Glutamatergic neuron (in vitro differentiated cells): ENCODE measurements around the gene ECEL1. TPM values are rescaled to one million over a fixed set of nuclear protein-coding genes. Genes with fewer than 3 reads are reported as not detected.
A peak's percentile ranks its signal among the peaks of the same experiment; 100 is the strongest.
"Not testable (repeated sequence)": the region's sequence is repeated elsewhere in the genome, so short reads cannot be mapped to it uniquely, and the experiment has no call there.

Source experiments
- DNase-seq: peaks from one replicate; pipeline ENCODE4 v3.0.0; 2022
- H3K27ac Mint-ChIP-seq: one replicate; pipeline ENCODE4 v1.8.0; 2020; ENCODE audit warnings: mild to moderate bottlenecking, mixed read lengths, inconsistent platforms; ENCODE audit not compliant: unreplicated experiment
- H3K27me3 Mint-ChIP-seq: one replicate; pipeline ENCODE4 v1.8.0; 2020; ENCODE audit warnings: mild to moderate bottlenecking, moderate library complexity, mixed read lengths, inconsistent platforms; ENCODE audit not compliant: unreplicated experiment
- H3K36me3 Mint-ChIP-seq: one replicate; pipeline ENCODE4 v1.8.0; 2020; ENCODE audit warnings: mild to moderate bottlenecking, mixed read lengths, inconsistent platforms; ENCODE audit not compliant: unreplicated experiment
- H3K4me1 Mint-ChIP-seq: one replicate; pipeline ENCODE4 v1.8.0; 2020; ENCODE audit warnings: mild to moderate bottlenecking, low read depth, mixed read lengths, inconsistent platforms; ENCODE audit not compliant: unreplicated experiment
- H3K4me3 Mint-ChIP-seq: one replicate; pipeline ENCODE4 v1.8.0; 2020; ENCODE audit warnings: mild to moderate bottlenecking, mixed read lengths, inconsistent platforms; ENCODE audit not compliant: unreplicated experiment
- H3K9me3 Mint-ChIP-seq: one replicate; pipeline ENCODE4 v1.8.0; 2020; ENCODE audit warnings: mild to moderate bottlenecking, moderate library complexity, mixed read lengths, inconsistent platforms; ENCODE audit not compliant: unreplicated experiment
- CTCF ChIP-seq: fragments of 200-600 bp; sonication (generic); IDR thresholded peaks from one replicate; pipeline ENCODE4 v1.5.0; 2021; ENCODE audit not compliant: partially characterized antibody, unreplicated experiment
- total RNA-seq: library from RNA; stranded (reverse); fragmentation: NEBNext Ultra II Directional; extraction: Animal tissue kit (Norgen Biotek cat#: 25700); gene quantifications from one replicate; pipeline ENCODE4 v1.2.1, GENCODE V29; 2021; ENCODE audit not compliant: unreplicated experiment

ECEL1 gene
- total RNA-seq, 1 donor from 2014 or later = 2.3 TPM

- Mint-ChIP-seq H3K9me3 (peaks cover 2% of the 10 kb centered on the region), H3K27ac (no peak overlapping the region), H3K36me3 (no peaks in the 10 kb centered on the region), H3K27me3 (peaks cover 9% of the 10 kb centered on the region), H3K4me1 (no peaks in the 10 kb centered on the region), H3K4me3 (no peak overlapping the region)
- DNase-seq = no peak
- TF ChIP-seq CTCF = no peak
These were observed 52.3 kb downstream of the ECEL1 start for GRCh38 chr2:232435375-232435648.

GRCh38 chr2:232434563-232435374 is 52.9 kb downstream of the ECEL1 start:
- no peak for DNase-seq
- H3K4me3 Mint-ChIP-seq = no peak overlapping the region
- H3K36me3 Mint-ChIP-seq = no peaks in the 10 kb centered on the region
- H3K27ac Mint-ChIP-seq = no peak overlapping the region
- peaks cover 8% of the 10 kb centered on the region for H3K27me3 Mint-ChIP-seq
- peaks cover 2% of the 10 kb centered on the region for H3K9me3 Mint-ChIP-seq
- no peaks in the 10 kb centered on the region for H3K4me1 Mint-ChIP-seq
- TF ChIP-seq CTCF = no peak

GRCh38 chr2:232434091-232434490 is 53.5 kb downstream of the ECEL1 start:
- DNase-seq = no peak
- Mint-ChIP-seq H3K9me3 (peaks cover 2% of the 10 kb centered on the region), H3K27ac (no peak overlapping the region), H3K36me3 (no peaks in the 10 kb centered on the region), H3K27me3 (peaks cover 8% of the 10 kb centered on the region), H3K4me1 (no peaks in the 10 kb centered on the region), H3K4me3 (no peak overlapping the region)
- TF ChIP-seq CTCF = no peak

GRCh38 chr2:232433622-232434021 is 54.0 kb downstream of the ECEL1 start:
- not testable (repeated sequence) for H3K9me3 Mint-ChIP-seq, H3K4me1 Mint-ChIP-seq, H3K36me3 Mint-ChIP-seq, H3K4me3 Mint-ChIP-seq, DNase-seq, H3K27me3 Mint-ChIP-seq, H3K27ac Mint-ChIP-seq

- no peak overlapping the region for H3K27ac Mint-ChIP-seq
- peaks cover 6% of the 10 kb centered on the region for H3K27me3 Mint-ChIP-seq
- H3K4me3 Mint-ChIP-seq = no peak overlapping the region
- no peaks in the 10 kb centered on the region for H3K36me3 Mint-ChIP-seq
- peak; percentile 54 for DNase-seq
- H3K9me3 Mint-ChIP-seq = peaks cover 2% of the 10 kb centered on the region
- no peaks in the 10 kb centered on the region for H3K4me1 Mint-ChIP-seq
- TF ChIP-seq CTCF = peak; percentile 17
These were observed 54.9 kb downstream of the ECEL1 start for GRCh38 chr2:232432598-232433184.
